Measurements from ENCODE around the gene SFMBT2.

The SFMBT2 gene

DNA sequence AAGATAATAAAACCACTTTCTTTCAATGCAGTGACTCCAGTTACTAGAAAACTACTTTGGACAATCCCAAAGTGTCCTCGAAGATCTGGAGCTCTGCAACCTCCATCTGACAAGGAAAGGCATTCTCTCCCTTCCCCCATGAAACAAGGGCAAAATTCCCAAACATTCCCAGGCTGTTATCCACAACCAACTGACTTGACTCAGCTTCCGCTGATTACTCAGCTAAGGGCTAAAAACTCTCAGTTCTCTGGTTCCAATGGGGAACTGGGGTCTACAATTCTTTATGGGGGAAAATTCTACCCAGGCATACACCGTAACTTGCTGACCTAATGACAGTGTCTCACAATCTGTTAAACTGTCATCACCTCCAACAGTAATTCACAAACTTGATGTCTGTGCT lies 48.4 kb downstream of the SFMBT2 start:
- no peak for DNase-seq

DNA sequence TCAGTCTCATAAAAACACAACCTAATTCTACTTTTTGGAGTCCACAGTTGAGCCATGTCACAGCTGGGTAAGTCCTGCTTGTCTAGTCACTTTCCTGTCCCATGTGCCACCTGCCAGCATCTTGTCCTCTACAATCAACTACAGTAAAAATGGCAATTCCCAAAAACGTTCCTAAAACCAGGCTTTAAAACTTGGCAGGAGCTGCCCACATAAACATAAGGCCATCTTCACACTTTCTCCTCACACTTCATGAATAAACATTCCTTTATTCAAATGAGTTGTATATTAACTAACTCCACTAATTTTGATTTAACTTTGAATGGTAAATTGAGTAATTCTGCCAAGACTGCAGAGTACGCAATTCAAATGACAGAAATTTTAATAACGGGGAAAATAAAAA lies 49.5 kb downstream of the SFMBT2 start:
- no peak for DNase-seq

DNA sequence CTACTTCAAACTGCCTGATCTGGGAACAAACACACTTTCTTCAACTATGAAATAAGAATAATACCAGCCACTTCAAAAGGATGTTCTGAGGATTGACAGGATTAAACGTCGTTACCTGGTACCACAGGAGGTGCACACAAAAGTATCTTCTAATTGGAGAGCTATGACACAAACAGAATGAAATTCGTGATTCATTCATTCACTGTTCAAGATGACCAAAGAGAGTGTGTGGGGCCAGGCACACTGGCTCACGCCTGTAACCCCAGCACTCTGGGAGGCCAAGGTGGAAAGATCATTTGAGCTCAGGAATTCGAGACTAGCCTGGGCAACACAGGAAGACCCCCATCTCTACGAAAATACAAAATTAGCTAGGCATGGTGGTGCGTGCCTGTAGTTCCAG lies 50.9 kb downstream of the SFMBT2 start:
- DNase-seq, result no peak

DNA sequence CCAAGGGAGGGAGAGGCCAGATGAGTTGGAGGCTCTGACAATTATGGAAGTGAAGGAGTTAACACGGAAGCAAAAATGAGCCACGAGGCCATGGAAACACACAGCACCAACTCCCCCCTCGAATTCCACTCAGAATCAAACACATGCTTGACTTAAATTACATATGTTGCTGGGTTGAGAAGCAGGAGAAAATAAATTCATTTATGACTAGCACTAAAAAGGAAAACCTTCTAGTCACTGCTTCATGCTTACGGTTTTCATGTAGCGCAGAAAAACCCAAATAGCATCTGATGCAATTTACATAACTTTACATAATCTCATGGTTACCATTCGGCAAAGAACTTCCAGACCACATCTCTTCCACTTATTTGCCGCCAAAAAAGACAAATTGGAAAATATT lies 51.5 kb downstream of the SFMBT2 start:
- no peak for DNase-seq

DNA sequence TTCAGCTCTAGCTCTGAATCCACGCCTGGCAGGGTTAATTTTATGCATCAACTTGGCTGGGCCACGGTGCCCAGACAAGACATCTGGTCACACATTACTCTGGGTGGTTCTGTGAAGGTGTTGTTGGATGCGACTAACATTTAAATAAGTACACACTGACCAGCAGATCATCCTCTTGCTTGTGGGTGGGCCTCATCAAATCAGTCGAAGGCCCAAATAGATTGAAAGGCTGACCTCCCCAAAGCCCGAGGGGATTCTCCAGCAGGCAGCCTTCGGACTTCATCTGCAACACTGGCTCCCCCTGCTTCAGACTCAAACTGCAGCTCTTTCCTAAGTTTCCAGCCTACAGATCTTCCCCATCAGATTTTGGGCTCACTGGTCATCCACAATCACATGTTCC lies 53.6 kb downstream of the SFMBT2 start:
- DNase-seq, result no peak

DNA sequence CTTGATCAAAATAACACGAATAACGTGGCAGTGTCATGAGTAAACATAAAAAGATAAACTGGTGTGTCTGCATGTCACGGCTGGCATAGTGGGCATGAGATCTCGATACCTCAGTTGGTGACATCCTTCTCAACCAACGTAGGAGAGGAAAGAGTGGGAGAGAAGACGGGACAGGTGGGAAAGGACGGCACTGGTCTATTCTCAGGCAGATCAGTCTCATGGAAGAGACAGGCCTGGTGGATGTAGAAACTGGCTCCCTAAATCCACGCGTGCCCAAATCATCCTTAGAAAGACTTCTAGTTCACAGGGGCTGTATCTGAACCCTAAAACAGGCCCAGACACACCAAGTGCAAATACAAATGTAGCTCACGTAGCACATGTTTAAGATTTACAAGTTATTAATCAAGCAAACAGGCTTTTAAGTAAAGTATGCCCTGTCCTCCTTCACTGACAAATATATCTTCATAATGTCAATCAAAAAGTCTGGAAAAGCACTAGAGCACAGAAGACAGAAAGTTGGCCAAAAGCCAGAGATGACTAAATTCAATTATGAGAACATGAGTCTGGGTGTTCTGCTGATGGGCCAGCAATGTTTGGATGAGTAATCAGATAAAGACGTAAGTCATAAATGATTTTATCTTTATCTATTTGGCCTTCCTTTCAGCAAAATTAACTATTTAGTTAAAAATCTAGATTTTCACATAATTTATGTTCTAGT lies 56.3 kb downstream of the SFMBT2 start:
- DNase-seq, result peak; percentile 33

DNA sequence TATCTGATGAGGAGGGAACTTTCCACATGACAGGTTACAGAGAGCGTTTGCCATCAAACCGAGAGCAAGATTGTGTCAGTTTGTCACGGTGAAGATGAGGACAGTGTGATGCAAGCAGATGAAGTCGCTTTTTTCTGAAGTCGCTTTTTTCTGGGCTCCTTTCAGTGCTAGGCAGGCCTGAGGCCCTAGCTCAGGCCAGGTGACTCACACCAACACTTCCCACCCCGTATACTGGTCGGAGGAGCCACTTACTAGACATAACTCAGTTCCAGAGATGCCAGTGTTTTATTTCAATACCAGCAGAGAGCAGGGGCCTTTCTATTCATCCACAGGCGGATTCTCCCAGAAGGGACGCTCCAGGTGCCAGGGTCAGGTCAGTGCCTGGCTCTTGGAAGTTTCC lies 58.9 kb downstream of the SFMBT2 start:
- no peak for DNase-seq

DNA sequence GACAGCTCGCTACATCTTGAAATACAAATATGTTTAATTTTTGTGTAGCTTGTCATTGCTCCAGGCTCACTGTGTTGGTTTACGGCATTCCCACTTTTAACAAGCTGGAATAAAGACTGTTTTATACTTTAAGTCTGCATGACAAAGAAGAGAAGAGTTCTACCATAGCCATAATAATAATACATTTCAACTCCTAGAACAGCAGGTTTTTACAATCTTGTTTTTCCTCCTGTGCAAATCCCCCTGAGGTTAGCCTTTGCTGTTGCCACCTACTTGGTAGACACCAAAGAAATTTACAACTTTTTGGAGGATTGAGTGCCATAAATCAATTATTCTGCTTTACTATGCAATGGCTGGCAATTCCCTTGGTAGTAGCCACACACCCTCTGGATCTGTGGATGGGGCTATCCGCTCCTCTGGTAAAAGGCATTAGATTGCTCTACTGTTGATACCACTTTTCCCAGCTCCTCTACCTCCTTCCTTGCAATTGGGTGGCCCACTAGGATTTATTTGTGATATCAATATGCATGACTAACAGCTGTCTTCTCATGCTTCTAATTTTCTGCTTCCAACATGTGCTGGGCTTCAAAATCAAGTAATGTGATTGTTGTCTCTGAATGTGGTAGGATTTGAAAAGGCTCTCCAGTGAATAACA lies 60.2 kb downstream of the SFMBT2 start:
- no peak for DNase-seq

DNA sequence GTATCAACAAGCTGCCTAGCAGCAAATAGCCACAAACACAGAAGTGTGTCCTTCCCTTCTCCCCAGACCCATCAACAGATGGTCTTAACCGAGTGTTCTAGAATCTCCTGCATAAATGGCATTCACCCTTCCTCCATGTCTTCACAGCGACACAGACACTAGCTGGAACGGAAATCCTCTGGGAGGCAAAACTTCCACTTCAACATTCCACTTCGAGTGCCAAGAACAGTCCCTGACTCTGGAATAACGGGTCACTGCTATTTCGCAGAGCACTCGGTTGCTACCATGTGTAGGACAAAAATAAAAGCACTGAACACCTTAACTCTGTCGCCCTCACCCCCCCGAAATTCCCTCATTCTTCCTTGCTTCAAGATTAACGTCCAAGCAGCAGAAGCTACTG lies 65.1 kb downstream of the SFMBT2 start:
- no peak for DNase-seq

DNA sequence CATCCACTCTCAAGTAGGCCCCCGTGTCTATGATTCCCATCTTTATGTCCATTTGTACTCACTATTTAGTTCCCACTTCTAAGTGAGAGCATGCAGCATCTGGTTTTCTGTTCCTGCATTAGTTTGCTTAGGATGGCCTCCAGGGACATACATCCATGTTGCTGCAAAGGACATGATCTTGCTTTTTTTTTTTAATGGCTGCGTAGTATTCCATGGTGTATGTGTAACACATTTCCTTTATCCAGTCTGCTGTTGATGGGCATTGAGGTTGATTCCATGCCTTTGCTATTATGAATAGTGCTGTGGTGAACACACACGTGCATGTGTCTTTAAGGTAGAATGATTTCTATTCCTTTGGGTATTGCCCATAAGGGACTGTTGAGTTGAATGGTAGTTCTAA lies 67.8 kb downstream of the SFMBT2 start:
- no peak for DNase-seq

DNA sequence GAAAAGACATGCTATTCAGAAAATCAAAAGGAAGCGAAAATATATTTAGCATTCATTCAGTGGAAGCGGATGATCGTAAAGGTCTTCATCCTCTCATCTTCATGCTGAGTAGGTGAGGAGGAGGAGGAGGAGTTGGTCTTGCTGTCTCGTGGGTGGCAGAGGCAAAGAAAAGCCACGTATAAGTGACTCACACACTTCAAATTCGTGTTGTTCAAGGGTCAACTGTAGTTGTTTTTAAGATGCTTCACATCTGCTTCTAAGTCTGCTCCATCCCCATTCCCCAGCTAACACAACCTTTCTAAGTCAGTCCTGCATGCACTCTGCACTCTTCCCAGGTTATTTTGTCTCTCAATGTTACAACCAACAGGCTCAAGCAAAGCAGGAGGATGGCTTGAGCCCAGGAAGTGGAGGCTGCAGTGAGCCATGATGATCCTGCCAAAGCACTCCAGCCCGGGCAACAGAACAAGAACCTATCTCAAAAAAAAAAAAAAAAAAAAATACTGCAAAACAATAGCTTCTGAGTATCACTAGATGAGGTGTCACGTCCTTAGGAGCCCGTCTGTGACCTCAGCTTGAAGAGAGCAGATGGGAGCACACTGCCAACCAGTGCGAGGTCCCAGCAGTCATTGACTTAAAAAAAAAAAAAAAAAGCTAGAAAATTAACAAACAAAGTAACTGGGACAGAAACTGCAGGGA lies 70.5 kb downstream of the SFMBT2 start:
- DNase-seq, result no peak

DNA sequence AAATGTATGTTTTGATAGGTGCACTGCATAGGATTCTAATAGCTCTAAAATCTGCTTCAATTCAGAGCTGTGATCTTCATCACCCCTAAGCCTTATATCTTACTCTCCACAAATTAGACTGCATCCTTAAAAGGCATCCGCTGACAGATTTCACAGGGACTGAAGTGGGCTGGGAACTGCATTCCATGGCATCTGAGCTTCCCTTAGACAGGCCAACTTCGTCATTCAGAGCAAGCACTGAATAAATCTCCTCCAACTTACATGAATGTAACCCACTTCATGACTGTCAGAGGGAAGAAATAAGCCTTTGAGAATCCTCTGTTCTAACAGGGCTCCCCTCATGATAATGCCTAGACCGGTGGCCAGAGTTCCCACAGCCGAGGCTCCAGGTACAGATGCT lies 71.3 kb downstream of the SFMBT2 start:
- no peak for DNase-seq

DNA sequence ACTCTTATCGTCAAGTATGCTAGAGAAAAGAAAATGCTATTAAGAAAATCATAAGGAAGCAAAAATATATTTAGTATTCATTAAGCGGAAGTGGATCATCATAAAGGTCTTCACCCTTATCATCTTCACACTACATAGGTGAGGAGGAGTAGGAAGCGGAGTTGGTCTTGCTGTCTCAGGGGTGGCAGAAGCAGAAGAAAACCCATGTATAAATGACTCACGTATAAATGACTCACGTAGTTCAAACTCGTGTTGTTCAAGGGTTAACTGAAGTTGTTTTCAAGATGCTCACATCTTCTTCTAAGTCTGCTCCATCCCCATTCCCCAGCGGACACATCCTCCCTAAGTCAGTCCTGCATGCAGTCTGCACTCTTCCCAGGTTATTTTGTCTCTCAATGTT lies 72.4 kb downstream of the SFMBT2 start:
- DNase-seq, result no peak

DNA sequence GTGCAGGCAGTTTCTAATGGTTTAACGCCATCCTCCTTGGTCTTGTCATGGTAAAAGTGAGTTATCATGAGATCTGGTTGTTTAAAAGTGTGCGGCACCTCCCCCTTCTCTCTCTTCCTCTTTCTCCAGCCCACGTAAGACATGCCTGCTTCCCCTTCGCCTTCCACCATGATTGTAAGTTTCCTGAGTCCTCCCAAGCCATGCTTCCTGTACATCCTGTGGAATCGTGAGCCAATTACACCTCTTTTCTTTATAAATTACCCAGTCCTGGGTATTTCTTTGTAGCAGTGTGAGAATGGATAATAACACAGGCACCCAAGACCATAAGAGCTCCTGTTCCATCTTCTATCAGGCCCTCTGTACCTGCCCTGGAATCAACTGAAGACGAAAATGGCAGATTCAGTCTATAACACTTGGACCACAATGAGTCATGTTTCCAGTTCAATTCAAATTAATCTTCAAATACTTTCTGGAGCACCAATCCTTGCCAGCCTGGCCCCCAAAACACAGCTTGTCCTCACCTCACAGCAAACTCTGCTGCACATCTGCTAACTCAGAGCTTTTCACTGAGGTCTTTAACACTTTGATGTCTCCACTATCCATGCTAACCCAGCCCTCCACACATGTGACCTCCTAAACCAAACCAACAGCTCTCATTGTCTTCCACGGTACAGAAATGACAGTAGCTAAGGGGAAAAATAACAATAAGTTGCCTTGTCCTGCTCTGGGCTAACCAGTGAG lies 73.2 kb downstream of the SFMBT2 start:
- DNase-seq, result no peak

DNA sequence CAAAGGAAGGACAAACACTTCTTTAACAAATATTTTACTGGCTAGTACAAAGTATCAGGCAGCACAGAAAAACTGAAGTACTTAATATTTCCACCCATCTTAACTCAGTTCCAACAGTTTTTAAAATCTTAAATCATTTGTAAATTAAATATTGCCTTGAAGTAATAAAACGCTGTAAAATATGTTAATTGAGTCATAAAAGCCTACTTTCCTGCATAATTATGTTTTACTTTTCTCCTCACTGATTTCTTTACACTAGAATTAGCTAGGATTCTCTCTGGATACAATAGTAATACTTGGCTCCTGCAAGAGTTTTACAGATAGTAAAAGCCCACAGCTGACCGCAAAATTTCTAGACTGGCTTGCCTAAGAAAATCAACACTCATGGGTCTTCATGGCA lies 74.9 kb downstream of the SFMBT2 start:
- DNase-seq, result no peak

DNA sequence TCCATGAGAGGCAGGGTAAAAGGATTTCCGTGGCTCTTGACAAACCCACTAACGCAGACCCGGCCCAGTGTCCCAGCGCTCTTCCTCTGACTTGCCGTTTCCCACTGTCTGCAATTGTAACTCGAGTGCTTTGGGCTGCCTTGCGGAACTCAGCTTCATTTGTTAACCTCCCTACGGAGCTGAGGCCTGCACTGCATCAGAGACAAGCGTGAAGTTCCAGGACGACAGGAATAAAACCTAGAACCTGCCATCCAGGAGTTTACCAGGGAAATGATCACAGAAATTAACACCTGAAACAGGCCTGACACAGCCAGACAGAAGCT lies 76.2 kb downstream of the SFMBT2 start:
- no peak for DNase-seq

DNA sequence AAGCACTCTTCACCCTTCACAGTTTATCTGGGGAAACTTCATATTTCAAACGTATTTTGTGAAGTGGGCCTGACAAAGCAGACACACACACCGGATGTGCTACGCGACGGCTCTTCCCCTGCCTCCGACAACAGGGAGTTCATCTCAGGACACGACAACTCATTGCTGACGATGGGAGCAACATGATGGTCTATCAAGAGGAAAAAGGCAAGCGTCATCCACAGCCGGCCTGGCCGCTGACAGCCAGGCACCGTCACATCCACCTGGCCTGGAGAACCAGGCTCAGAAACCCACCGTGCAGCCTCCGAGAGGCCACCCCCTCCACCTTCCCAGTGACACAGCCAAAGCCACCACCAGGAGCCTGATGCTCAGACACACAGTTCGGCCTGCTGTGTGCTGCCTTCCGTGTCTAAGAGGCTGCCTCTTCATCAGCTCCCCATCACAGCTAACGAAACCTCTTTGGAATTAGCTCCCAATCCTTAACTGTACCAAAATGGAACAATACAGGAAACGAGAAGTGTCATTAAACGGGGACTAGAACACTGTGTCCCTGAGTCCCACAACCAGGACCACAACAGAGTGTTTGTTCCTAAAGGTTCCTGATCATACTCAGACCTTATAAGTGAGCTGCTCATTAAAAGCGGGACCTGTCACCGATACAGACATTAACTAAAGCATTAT lies 76.7 kb downstream of the SFMBT2 start:
- no peak for DNase-seq

DNA sequence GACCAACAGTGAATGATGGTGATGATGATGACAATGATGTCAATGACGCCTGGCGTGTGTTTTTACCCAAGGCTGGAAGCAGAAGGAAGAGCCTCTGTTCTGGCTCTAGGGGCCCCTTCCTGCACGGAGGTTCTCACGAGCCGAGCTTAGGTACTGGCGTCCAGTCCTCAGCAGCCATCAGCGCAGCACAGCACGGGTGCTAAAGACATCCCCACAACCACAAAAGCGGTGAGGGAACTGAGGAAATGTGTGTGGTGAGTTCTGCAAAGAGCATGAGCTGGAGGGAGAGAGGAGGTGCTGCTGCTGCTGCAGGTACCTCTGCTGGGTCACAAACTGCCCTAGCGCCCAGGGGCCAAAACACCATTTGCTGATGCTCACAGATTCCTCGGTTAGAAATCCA lies 81.6 kb downstream of the SFMBT2 start:
- DNase-seq, result no peak

DNA sequence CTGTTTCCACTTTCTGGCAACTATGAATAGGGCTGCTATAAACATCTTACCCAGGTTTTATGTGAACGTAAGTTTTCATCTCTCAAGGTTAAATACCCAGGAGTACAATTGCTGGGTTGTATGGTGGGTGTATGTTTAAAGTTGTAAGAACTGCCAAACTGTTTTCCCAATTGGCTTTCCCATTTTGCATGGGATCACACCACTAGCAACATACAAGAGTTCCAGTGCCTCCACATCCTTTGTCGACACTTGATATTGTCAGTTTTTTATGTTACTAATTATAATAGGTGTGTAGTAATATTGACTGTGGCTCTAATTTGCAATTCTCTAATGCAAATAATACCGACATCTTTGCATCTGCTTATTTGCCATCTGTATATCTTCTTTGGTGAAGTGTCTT lies 82.9 kb downstream of the SFMBT2 start:
- DNase-seq, result no peak

DNA sequence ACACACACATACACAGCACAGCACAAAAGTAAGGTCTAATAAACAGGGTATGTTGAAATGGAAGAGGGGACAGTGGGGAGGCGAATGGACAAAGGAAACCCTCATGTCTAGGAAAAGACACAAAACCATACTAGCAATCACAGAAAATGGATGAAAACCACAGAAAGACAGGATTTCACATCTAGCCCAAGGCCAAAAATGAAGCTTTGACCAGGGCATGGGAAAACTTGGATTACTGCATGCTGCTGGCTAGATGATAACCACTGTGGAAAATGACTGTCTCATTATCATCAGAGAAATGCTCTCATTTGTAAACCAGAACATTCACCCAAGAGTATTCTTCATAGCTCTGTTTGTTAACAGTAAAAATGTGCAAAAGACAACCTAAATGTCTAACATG lies 88.2 kb downstream of the SFMBT2 start:
- no peak for DNase-seq

DNA sequence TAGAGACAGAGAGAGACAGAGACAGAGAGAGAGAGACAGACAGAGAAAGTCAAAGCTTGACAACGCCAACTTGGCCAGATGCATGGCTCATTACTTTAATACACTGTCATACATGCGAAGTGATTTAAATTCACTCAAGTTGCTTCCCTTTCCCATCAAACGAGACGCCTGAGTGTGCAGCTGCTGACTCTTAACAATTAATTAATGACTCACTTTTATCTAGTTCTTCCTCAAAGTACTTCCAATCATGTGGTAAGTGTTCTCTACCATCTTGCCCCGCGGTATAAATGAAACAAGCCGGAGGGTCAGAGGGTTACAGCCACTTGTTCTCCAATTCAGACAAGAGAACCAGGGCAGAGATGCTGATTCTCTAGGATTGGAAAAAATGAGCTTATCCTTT lies 90.8 kb downstream of the SFMBT2 start:
- DNase-seq, result no peak

DNA sequence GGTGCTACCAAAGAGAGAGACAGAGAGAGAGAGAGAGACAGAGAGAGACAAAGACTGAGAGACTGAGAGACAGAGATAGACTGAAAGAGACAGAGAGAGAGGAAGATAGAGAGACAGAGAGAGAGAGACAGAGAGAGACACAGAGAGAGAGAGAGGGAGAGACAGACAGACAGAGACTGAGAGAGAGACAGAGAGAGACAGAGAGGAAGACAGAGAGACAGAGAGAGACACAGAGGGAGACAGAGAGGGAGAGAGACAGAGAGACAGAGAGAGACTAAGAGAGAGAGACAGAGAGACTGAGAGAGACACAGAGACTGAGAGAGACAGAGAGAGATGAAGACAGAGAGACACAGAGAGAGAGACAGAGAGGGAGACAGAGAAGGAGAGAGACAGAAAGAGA lies 91.2 kb downstream of the SFMBT2 start:
- DNase-seq, result no peak

DNA sequence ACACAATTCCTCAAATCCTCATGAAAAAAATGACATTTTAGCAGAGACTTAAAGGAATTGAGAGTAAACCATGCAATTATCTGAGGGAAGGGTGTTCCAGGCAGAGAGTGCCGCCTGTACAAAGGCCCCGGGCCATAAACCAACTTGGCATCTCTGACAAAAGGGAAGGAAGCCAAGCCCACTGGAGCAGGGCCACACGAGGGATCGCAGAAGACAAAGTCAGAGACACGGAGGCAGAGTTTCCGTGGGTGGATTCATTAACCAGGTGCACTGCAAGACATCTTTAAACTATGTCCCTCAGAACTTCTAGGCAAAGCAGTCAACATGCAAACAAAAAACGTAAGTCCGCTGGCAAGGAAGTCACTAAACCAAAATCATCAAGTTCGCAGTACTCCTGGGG lies 92.0 kb downstream of the SFMBT2 start:
- DNase-seq, result no peak

Data from 8988T (cell line).